Activated T-helper 1 cell treated with Interleukin-2 at 50 U/mL for 16 hours (primary cell): ENCODE data around the gene NRCAM.
"Not testable (repeated sequence)": the region's sequence is repeated elsewhere in the genome, so short reads cannot be mapped to it uniquely, and the experiment has no call there.

Source experiments
- DNase-seq: peaks from one replicate; pipeline ENCODE4 v3.0.0-alpha.2; 2020; ENCODE audit warnings: low read depth

NRCAM gene

GRCh38 chr7:108455998-108456677 is at the start of gene NRCAM:
Gene NRCAM, minus strand, starts transcription at chr7:108456436. Its CDS starts 216,372 bp downstream, at chr7:108240064.
- no peak for DNase-seq

- not testable (repeated sequence) for DNase-seq
These were observed 48.3 kb upstream of the NRCAM start for GRCh38 chr7:108504576-108504975.

- DNase-seq: no peak
These were observed 47.1 kb upstream of the NRCAM start for GRCh38 chr7:108503112-108504026.

- DNase-seq: no peak
These were observed 43.3 kb upstream of the NRCAM start for GRCh38 chr7:108499566-108499965.

- no peak for DNase-seq
These were observed 42.2 kb upstream of the NRCAM start for GRCh38 chr7:108498481-108498880.

GRCh38 chr7:108497082-108497725 is 41.0 kb upstream of the NRCAM start:
- DNase-seq: no peak

GRCh38 chr7:108492742-108493141 is 36.5 kb upstream of the NRCAM start:
- no peak for DNase-seq

- DNase-seq: no peak
These were observed 32.7 kb upstream of the NRCAM start for GRCh38 chr7:108488768-108489538.

GRCh38 chr7:108487646-108488045 is 31.4 kb upstream of the NRCAM start:
- no peak for DNase-seq

- DNase-seq: no peak
These were observed 30.2 kb upstream of the NRCAM start for GRCh38 chr7:108486291-108486966.

- DNase-seq: no peak
These were observed 27.9 kb upstream of the NRCAM start for GRCh38 chr7:108484137-108484536.

- DNase-seq: no peak
These were observed 24.1 kb upstream of the NRCAM start for GRCh38 chr7:108480311-108480710.

GRCh38 chr7:108479751-108480150 is 23.5 kb upstream of the NRCAM start:
- no peak for DNase-seq

- no peak for DNase-seq
These were observed 22.9 kb upstream of the NRCAM start for GRCh38 chr7:108479118-108479517.

- no peak for DNase-seq
These were observed 12.0 kb upstream of the NRCAM start for GRCh38 chr7:108468246-108468645.

- DNase-seq: no peak
These were observed 11.2 kb upstream of the NRCAM start for GRCh38 chr7:108467391-108467790.

GRCh38 chr7:108466322-108466721 is 10.1 kb upstream of the NRCAM start:
- not testable (repeated sequence) for DNase-seq

- no peak for DNase-seq
These were observed 8.5 kb upstream of the NRCAM start for GRCh38 chr7:108464743-108465142.

- no peak for DNase-seq
These were observed 7.4 kb upstream of the NRCAM start for GRCh38 chr7:108463613-108464012.

GRCh38 chr7:108461840-108462239 is 5.6 kb upstream of the NRCAM start:
- no peak for DNase-seq

- no peak for DNase-seq
These were observed 4.7 kb upstream of the NRCAM start for GRCh38 chr7:108460964-108461363.
